ENCODE measurements around the gene TM4SF1. TPM values are rescaled to one million over a fixed set of nuclear protein-coding genes. Genes with fewer than 3 reads are reported as not detected.

The TM4SF1 gene
- total and polyA plus RNA-seq, 9 of the 15 experiments (the other 6 are each of a cell fraction or from before 2014, with no cell fraction given) = 0.06 to 0.44 (median 0.08) TPM; not detected in 4

DNA sequence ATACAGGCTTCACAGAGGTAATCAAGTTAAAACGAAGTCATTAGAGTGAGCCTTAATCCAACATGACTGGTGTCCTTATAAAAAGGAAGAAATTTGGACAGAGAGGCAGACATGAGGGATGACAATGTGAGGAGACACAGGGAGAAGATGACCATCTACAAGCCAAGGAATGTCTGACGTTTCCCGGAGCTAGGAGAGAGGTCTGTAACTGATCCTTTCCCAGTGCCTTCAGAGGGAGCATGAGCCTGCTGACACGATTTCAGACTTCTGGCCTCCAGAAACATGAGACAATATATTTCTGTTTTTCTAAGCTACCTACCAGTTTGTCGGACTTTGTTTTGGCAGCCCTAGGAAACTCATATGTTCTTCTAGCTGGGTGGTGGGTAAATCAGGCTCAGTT is 15.1 kb downstream of the TM4SF1 start:
- Histone ChIP-seq H3K4me3 (no peak overlapping the region), H4K20me1 (replicated peaks; ENCODE audit: control insufficient read depth, insufficient read depth, low read length) (no peaks in the 10 kb centered on the region; the same call in 1 of the 2 replicates), H3K9ac (ENCODE audit: insufficient read depth in 1 of 2, low read depth in 2 of 2, low read length in 2 of 2) (no peak overlapping the region), H3K79me2 (ENCODE audit: control insufficient read depth, insufficient read depth, low read length) (no peaks in the 10 kb centered on the region), H3K9me3 (replicated peaks; ENCODE audit: control insufficient read depth, insufficient read depth, low read depth, low read length) (no peaks in the 10 kb centered on the region), H3K36me3 (ENCODE audit: control insufficient read depth, insufficient read depth, low read length) (no peaks in the 10 kb centered on the region), H3K27ac (ENCODE audit: extremely low read depth, low read depth, low read length) (no peak overlapping the region), H2AFZ (ENCODE audit: low read depth, low read length) (no peak overlapping the region), H3K4me1 (replicated peaks in 1 of 2; ENCODE audit: control insufficient read depth in 2 of 2, insufficient read depth in 2 of 2, low read length in 2 of 2) (no peaks in the 10 kb centered on the region), H3K4me2 (ENCODE audit: insufficient read depth, low read length) (no peak overlapping the region), H3K27me3 (ENCODE audit: control insufficient read depth in 2 of 2, insufficient read depth in 2 of 2, low read length in 2 of 2) (no peaks in the 10 kb centered on the region), H3K9me1 (ENCODE audit: control insufficient read depth, insufficient read depth, low read length) (no peaks in the 10 kb centered on the region)
- POLR2A ChIA-PET = no interaction called here
- TF ChIP-seq FOXK2 (conservative IDR thresholded peaks at IDR 0.05 in 1 of 2, IDR thresholded peaks at IDR 0.05 in 1 of 2; ENCODE audit: low read depth in 2 of 2) = no peak
- no peak for TF ChIP-seq COPS2 (conservative IDR thresholded peaks at IDR 0.05)
- no peak for TF ChIP-seq JUNB (CRISPR knock-in tag; conservative IDR thresholded peaks at IDR 0.05)
- TF ChIP-seq ILF3 (IDR thresholded peaks at IDR 0.05; ENCODE audit: borderline replicate concordance) = no peak
- TF ChIP-seq, protein P1, sequence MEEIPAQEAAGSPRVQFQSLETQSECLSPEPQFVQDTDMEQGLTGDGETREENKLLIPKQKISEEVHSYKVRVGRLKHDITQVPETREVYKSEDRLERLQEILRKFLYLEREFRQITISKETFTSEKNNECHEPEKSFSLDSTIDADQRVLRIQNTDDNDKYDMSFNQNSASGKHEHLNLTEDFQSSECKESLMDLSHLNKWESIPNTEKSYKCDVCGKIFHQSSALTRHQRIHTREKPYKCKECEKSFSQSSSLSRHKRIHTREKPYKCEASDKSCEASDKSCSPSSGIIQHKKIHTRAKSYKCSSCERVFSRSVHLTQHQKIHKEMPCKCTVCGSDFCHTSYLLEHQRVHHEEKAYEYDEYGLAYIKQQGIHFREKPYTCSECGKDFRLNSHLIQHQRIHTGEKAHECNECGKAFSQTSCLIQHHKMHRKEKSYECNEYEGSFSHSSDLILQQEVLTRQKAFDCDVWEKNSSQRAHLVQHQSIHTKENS (CRISPR knock-in tag; IDR thresholded peaks at IDR 0.05) = no peak
- TF ChIP-seq NR1H2 (CRISPR knock-in tag; IDR thresholded peaks at IDR 0.05) = no peak
- no peak for TF ChIP-seq HNRNPH1 (optimal IDR thresholded peaks at IDR 0.05; ENCODE audit: low read depth, low read length)
- TF ChIP-seq ELF1 (tag; IDR thresholded peaks at IDR 0.05) = no peak
- no peak for TF ChIP-seq RBBP5 (IDR thresholded peaks at IDR 0.05; ENCODE audit: borderline replicate concordance, insufficient read depth, low read length, poor library complexity, severe bottlenecking)
- TF ChIP-seq CBX8 (IDR thresholded peaks at IDR 0.05; ENCODE audit: borderline replicate concordance, extremely low read depth, low read depth, low read length, poor library complexity, severe bottlenecking) = no peak
- TF ChIP-seq, protein P2, sequence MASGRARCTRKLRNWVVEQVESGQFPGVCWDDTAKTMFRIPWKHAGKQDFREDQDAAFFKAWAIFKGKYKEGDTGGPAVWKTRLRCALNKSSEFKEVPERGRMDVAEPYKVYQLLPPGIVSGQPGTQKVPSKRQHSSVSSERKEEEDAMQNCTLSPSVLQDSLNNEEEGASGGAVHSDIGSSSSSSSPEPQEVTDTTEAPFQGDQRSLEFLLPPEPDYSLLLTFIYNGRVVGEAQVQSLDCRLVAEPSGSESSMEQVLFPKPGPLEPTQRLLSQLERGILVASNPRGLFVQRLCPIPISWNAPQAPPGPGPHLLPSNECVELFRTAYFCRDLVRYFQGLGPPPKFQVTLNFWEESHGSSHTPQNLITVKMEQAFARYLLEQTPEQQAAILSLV (tag; IDR thresholded peaks at IDR 0.05) = no peak
- TF ChIP-seq TFAM (CRISPR knock-in tag; conservative IDR thresholded peaks at IDR 0.05) = no peak
- no peak for TF ChIP-seq CEBPG (CRISPR knock-in tag; IDR thresholded peaks at IDR 0.05)
- TF ChIP-seq CEBPG (tag; conservative IDR thresholded peaks at IDR 0.05 in 1 of 2, IDR thresholded peaks at IDR 0.05 in 1 of 2) = no peak
- TF ChIP-seq L3MBTL2 (IDR thresholded peaks at IDR 0.05) = no peak
- no peak for TF ChIP-seq ZSCAN29 (IDR thresholded peaks at IDR 0.05)
- CTCF ChIA-PET (ENCODE audit: low intra/inter-chr PET ratio) = no interaction called here
- ATAC-seq (no peak), DNase-seq (ENCODE audit: extremely low read depth in 1 of 4, low spot score in 3 of 4) (no peak), FAIRE-seq (no peak)
- intact Hi-C loops (cut with micrococcal nuclease) (no loop called here), in situ Hi-C loops (cut with MboI) (no loop called here)
- 0% methylated on average over 5 of the region's 5 CpGs for WGBS (ENCODE audit: insufficient coverage, low coverage, missing lambda C conversion rate)
- BruUV-seq (replicated peaks) = no TSS peak
